ENCODE measurements around the gene FXYD5. TPM values are rescaled to one million over a fixed set of nuclear protein-coding genes. Genes with fewer than 3 reads are reported as not detected.

FXYD5 gene
- total and polyA plus RNA-seq, 10 of the 15 experiments (the other 5 are each of a cell fraction or from before 2014, with no cell fraction given) = 30.0 to 159 (median 93.9) TPM

GRCh38 chr19:35213663-35214632 is 59.4 kb downstream of the FXYD5 start (continued):
- TF ChIP-seq CUX1 (IDR thresholded peaks at IDR 0.05; ENCODE audit: insufficient replicate concordance, low read depth, low read length) = no peak
- TF ChIP-seq GATAD2B (conservative IDR thresholded peaks at IDR 0.05; ENCODE audit: low read depth) = peak; percentile 74
- peak; percentile 55; the same call in 1 of the 2 replicates for TF ChIP-seq TCF12 (IDR thresholded peaks at IDR 0.05; ENCODE audit: low read depth, low read length)
- no peak for TF ChIP-seq IRF5 (IDR thresholded peaks at IDR 0.05; ENCODE audit: borderline replicate concordance)
- TF ChIP-seq TARDBP (IDR thresholded peaks at IDR 0.05; ENCODE audit: borderline replicate concordance) = no peak
- TF ChIP-seq ZBTB4 (CRISPR knock-in tag; IDR thresholded peaks at IDR 0.05) = no peak
- peak; percentile 70 for TF ChIP-seq PAX5 (IDR thresholded peaks at IDR 0.05; ENCODE audit: borderline replicate concordance, low read depth, low read length)
- TF ChIP-seq SMAD1 (IDR thresholded peaks at IDR 0.05; ENCODE audit: low read depth, partially characterized antibody) = peak; percentile 91
- TF ChIP-seq RELB (IDR thresholded peaks at IDR 0.05; ENCODE audit: low read depth) = peak; percentile 44; the same call in 1 of the 2 replicates
- TF ChIP-seq BRCA1 (IDR thresholded peaks at IDR 0.05; ENCODE audit: low read depth, low read length) = no peak
- TF ChIP-seq MEF2A (IDR thresholded peaks at IDR 0.05; ENCODE audit: insufficient read depth, low read depth, low read length) = peak; percentile 89
- peak; percentile 56 for TF ChIP-seq KLF5 (IDR thresholded peaks at IDR 0.05; ENCODE audit: partially characterized antibody)
- peak; percentile 90 for TF ChIP-seq TCF3 (IDR thresholded peaks at IDR 0.05; ENCODE audit: borderline replicate concordance, insufficient read depth, low read depth, low read length)
- TF ChIP-seq SMARCA5 (IDR thresholded peaks at IDR 0.05) = peak; percentile 79
- 0 out of 2 replicates have a peak, but pooled peaks have one; percentile 50 for TF ChIP-seq MTA3 (IDR thresholded peaks at IDR 0.05; ENCODE audit: borderline replicate concordance, low read length)
- TF ChIP-seq RAD51 (IDR thresholded peaks at IDR 0.05) = peak; percentile 87
- peak; percentile 47; the same call in 1 of the 2 replicates for TF ChIP-seq NFIC (IDR thresholded peaks at IDR 0.05; ENCODE audit: low read depth, low read length)

Measured in GM12878 (cell line).